HG02759 (cell line): ENCODE results near the gene CBX3.
A peak's percentile ranks its signal among the peaks of the same experiment; 100 is the strongest.
"Not testable (repeated sequence)": the region's sequence is repeated elsewhere in the genome, so short reads cannot be mapped to it uniquely, and the experiment has no call there.

Experiments used
- ATAC-seq: cut with Tn5 transposase; IDR thresholded peaks from one replicate; pipeline ENCODE4 v1.9.1; 2021; ENCODE audit warnings: mild to moderate bottlenecking, moderate library complexity; ENCODE audit not compliant: unreplicated experiment

Gene CBX3

GRCh38 chr7:26201247-26202018 is at the start of gene CBX3:
CBX3 (plus strand) TSS chr7:26201745; CDS start chr7:26202999, 1,254 bp downstream.
- peak; percentile 55 for ATAC-seq

- ATAC-seq: peak; percentile 73
These were observed 49.4 kb upstream of the CBX3 start, which contains the start of gene NFE2L3 for GRCh38 chr7:26151953-26152781. NFE2L3 (plus strand) TSS chr7:26152198; CDS start chr7:26152499, 301 bp downstream.

- peak; percentile 23 for ATAC-seq
These were observed 48.7 kb upstream of the CBX3 start for GRCh38 chr7:26152782-26153240.

GRCh38 chr7:26153241-26153822 is 48.2 kb upstream of the CBX3 start:
- ATAC-seq: no peak

- no peak for ATAC-seq
These were observed 47.4 kb upstream of the CBX3 start for GRCh38 chr7:26153823-26154783.

- ATAC-seq: no peak
These were observed 45.8 kb upstream of the CBX3 start for GRCh38 chr7:26155531-26156375.

- peak; percentile 25 for ATAC-seq
These were observed 44.8 kb upstream of the CBX3 start for GRCh38 chr7:26156451-26157420.

- no peak for ATAC-seq
These were observed 43.9 kb upstream of the CBX3 start for GRCh38 chr7:26157520-26158105.

GRCh38 chr7:26159243-26159642 is 42.3 kb upstream of the CBX3 start:
- no peak for ATAC-seq

- ATAC-seq: no peak
These were observed 40.6 kb upstream of the CBX3 start for GRCh38 chr7:26160896-26161295.

- no peak for ATAC-seq
These were observed 39.1 kb upstream of the CBX3 start for GRCh38 chr7:26162431-26162830.

GRCh38 chr7:26163804-26164203 is 37.7 kb upstream of the CBX3 start:
- not testable (repeated sequence) for ATAC-seq

- no peak for ATAC-seq
These were observed 35.4 kb upstream of the CBX3 start for GRCh38 chr7:26165950-26166683.

GRCh38 chr7:26166684-26167266 is 34.8 kb upstream of the CBX3 start:
- ATAC-seq: peak; percentile 52

GRCh38 chr7:26167303-26167934 is 34.1 kb upstream of the CBX3 start:
- ATAC-seq: peak; percentile 75

GRCh38 chr7:26168458-26169023 is 33.0 kb upstream of the CBX3 start:
- ATAC-seq: no peak
